CD4-positive, alpha-beta T cell treated with Interleukin-21 for 1 hour (primary cell): ENCODE results near the gene TPD52L1.
"Not testable (repeated sequence)": the region's sequence is repeated elsewhere in the genome, so short reads cannot be mapped to it uniquely, and the experiment has no call there.

Experiments
- DNase-seq: peaks from one replicate; pipeline ENCODE4 v3.0.0-alpha.2; 2020

TPD52L1 gene

GRCh38 chr6:125144822-125145221, 8.8 kb upstream of the TPD52L1 start:
- no peak for DNase-seq

- DNase-seq: no peak
These were observed 4.1 kb upstream of the TPD52L1 start for GRCh38 chr6:125149256-125150144.

GRCh38 chr6:125151700-125152099, 1.9 kb upstream of the TPD52L1 start:
- DNase-seq: no peak

- no peak for DNase-seq
These were observed 666 bp downstream of the TPD52L1 start for GRCh38 chr6:125154118-125154760.

DNA sequence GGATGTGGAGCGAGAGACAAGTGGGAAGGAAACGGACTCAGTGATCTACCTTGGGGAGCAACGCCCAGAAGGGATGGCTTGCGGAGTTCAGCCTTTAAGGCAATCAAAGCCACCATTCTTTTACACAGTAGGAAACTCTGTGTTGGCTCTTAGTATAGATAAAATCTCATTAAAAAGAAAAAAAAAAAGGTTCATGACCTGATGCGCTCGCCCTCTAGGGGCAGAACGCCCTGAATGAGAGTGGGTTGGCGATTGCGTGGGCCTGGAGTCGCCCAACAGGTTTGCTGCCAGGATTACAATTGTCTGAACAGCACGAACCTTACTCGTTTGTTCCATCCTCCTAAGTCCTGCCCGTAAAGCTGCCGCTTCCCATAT, 1.2 kb downstream of the TPD52L1 start:
- DNase-seq: peak; percentile 12

- DNase-seq: no peak
These were observed 1.8 kb downstream of the TPD52L1 start for GRCh38 chr6:125155344-125155743.

DNA sequence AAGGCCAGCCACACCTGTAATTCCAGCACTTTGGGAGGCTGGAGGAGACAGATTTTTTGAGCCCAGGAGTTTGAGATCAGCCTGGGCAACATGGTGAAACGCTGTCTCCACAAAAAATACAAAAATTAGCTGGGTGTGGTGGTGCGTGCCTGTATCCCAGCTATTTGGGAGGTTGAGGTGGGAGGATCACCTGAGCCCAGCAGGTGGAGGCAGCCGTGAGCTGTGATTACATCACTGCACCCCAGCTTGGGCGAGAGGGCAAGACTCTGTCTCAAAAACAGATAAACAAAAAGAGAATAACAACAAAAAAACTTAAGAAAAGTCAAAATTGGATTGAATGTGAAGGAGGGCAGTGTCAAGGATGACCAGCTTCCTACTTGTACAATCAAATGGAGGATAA, 2.9 kb downstream of the TPD52L1 start:
- no peak for DNase-seq

DNA sequence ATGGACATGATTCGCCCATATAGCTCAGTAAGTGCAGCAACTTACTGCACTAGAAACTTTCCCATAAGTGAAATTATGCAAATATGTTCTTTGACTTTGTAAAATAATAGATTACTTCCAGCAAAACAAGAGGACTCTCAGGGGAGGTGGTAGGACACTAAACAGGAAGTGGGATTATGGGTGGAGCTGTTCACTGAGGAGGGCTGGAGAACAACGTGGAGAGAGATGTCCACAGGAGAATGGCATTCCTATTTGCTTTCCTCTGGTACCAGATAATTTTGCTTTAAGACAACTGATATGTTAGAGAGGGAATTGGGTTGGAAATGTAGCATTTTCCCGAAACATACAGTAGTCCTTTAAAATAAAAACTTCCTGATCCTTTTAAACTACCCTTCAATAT, 3.7 kb downstream of the TPD52L1 start:
- no peak for DNase-seq

DNA sequence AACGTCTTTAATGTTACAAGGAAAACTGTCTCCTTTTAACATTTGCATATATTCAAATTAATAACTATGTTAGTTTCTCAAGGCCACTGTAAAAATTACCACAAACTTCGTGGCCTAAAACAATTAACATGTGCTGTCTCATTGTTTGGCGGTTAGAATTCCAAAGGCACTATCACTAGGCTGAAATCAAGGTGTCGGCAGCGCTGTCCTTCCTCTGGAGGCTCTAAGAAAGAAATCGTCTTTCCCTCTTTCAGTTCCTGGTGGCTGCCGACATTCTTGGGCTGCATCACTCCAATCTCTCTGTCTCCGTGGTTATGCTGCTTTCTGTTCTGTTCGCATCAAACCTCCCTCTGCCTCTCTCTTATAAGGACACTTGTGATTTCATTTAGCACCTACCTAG, 4.2 kb downstream of the TPD52L1 start:
- no peak for DNase-seq

- DNase-seq: not testable (repeated sequence)
These were observed 9.8 kb downstream of the TPD52L1 start for GRCh38 chr6:125163339-125163738.

DNA sequence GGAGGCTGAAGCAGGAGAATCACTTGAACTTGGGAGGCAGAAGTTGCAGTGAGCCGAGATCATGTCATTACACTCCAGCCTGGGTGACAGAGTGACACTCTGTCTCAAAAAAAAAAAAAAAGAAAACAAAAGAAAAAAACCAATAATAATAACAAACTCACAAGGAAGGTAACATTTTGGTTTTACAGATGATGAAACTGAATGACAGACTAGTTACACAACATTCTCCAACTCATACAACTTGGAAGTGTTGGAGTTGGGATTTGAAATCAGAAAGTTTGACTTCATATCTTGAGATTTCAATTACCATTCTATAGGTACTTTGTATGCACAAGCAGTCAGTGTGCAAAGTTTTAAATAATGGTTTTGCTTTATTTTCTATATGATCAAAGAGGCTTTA, 10.2 kb downstream of the TPD52L1 start:
- DNase-seq: no peak

DNA sequence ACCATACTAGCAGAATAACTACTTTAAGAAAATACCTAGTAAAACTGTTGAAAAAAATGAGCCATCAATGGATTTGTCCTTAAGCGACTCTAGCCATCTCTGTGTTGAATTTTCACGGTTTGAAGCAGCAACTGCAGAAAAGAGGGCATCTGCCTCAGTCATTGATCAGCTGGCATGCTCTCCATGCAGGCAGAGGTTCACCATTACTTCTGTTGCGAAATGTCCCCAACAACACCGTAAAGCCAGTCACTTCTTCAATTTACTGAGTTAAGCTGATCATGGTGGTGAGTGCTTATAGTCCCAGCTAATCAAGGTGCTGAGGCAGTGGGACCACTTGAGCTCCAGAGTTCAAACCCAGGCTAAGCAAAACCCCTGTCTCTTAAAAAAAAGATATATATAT, 11.1 kb downstream of the TPD52L1 start:
- DNase-seq: no peak

- no peak for DNase-seq
These were observed 11.7 kb downstream of the TPD52L1 start for GRCh38 chr6:125165256-125165655.

DNA sequence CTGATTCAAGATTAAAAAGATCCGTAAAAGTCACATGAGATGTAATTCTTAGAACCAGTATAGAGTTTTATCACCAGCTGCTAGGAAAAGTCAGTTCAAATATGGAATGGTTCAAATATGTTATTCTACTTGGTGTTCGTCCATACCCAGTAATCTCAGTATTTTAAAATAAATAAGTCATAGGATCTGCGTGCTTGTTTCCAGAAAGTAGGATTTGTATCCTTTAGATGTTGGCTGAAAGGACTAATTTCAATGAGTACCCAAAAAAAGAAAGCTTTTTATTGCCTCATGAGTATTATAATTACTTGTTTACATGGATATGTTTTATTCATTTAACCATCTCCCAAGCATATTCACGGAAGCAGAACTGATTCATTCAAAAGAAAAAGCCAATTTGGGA, 12.2 kb downstream of the TPD52L1 start:
- no peak for DNase-seq

GRCh38 chr6:125166711-125167110, 13.1 kb downstream of the TPD52L1 start:
- DNase-seq: no peak

- no peak for DNase-seq
These were observed 14.0 kb downstream of the TPD52L1 start for GRCh38 chr6:125167579-125167978.

GRCh38 chr6:125169058-125169457, 15.5 kb downstream of the TPD52L1 start:
- DNase-seq: no peak

DNA sequence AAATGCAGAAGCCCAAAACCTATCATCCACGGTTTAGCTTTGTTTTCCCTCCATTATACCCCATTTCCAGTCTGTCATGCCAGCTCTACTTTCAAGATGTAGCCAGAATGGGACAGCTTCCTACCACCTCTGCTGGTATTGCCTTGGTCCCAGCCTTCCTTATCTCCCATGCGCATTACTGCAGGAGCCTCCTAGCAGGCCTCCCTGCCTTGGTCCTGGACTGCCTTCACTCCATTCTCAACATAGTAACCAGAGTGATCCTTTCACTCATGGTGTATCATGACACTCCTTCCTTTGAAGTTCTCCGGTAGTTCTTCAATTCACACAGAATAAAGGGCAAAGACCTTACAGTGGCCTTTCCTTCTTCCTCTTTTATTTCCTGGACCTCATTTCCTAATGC, 15.9 kb downstream of the TPD52L1 start:
- DNase-seq: no peak

DNA sequence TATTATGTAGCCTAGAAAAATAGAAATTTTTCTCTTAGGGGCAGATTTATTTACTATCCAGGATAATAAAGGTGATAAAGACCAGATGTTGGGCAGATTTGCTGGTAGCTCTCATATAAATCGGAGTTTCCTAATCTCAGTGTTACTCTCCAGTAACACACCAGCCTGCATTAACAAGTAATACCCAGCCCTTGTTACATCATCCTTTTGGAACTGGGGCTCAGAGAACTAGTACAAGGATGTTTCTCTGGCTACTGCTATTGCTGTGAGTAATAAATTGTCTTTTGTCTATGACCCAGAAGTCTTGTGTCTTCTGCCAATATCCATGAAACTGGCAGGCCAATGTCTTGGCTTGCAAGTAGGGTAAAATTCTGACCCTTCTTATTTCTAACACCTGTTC, 16.8 kb downstream of the TPD52L1 start:
- no peak for DNase-seq

DNA sequence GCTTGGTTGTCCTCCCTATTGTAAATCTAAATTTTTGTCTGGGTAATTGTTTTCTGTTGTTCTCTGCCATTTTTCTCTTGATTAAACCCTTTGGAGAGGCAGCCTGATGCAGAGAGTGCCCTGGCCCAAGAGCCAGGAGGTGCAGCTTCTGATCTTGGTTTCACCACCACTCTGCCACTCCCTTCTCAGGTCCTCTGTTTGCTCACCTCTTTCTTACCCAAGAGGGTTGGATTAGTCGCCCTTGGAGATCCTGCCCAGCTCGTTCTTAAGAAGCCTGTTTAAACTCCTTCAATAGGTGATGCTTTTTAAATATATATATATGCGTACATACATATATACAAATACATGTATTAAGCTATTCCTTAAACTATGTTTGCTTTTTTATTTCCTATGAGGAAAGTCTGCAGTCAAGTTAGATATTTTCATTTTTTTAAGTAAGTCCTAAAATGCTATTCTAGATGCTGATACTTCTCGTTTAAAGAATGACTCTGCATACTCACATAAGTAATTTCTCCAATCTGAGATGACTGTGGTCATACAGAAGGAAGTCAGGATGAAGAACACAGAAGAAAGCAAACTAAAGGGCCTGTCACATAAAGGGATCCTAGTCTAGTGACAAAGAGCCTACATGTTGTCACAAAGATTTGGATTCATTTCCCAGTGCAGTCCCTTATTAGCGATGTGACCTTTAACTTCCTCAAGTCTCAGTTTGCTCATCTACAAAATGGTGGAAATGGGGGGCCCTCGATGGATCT, 19.9 kb downstream of the TPD52L1 start:
- no peak for DNase-seq

DNA sequence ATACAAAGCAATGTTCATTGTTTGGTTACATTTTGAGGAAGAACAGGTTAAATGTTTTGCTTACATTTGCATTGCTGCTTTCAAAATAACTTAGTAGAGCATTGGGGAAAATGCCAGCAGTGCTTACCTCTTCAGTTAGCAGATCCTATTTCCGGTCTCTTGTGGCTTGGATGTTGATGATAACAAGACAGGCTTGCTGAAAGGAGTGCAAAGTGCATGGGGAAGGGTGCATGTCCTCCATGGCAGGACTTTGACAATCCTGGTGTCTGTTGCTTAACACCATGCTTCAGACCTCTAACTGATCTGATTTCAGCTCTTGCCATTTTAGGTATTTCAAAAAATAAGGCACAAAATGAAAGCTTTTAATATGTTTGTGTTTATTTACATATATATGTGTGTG, 21.1 kb downstream of the TPD52L1 start:
- no peak for DNase-seq

DNA sequence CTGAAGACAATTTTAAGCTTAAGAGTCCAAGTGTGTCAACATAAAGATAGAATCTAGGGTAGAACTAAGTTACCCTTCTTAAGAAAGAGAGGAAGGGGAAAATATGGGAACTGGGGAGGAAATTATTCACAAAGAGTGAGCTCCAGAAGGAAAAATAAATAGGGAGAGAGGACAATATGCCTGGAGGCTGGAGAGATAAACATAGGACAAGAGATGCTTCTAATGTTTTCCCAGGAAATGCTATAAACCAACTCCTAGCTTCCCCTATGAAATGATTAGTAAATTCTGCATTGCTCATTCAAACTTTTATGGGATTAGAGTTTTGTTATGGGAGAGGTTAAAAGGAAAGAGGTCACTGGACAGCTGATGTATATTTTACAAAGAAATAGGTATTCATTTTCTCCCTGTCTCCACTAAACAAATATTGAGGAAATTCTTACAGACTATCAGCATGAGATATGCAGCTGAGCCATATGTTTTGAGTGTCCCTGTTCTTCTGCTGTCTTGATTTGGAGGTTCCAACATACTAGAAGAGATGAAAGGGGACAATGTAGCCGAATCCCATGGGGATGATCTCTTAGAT, 22.0 kb downstream of the TPD52L1 start:
- DNase-seq: no peak

- no peak for DNase-seq
These were observed 28.9 kb downstream of the TPD52L1 start for GRCh38 chr6:125182237-125183008.
